Neural crest cell (in vitro differentiated cells): ENCODE measurements around the gene CWC27. TPM values are rescaled to one million over a fixed set of nuclear protein-coding genes. Genes with fewer than 3 reads are reported as not detected.
"Not testable (repeated sequence)": the region's sequence is repeated elsewhere in the genome, so short reads cannot be mapped to it uniquely, and the experiment has no call there.

Source experiments
- DNase-seq: peaks from one replicate; pipeline ENCODE4 v3.0.0; 2021; ENCODE audit warnings: low read depth, mixed read lengths, low spot score
- H3K27ac Mint-ChIP-seq: one replicate; pipeline ENCODE4 v1.8.0; 2021; ENCODE audit warnings: mild to moderate bottlenecking, mixed read lengths; ENCODE audit not compliant: unreplicated experiment
- H3K27me3 Mint-ChIP-seq: 2 replicates; pipeline ENCODE4 v1.8.0; 2021; ENCODE audit warnings: low read depth, mild to moderate bottlenecking, mixed read lengths
- H3K36me3 Mint-ChIP-seq: 2 replicates; pipeline ENCODE4 v1.8.0; 2021; ENCODE audit warnings: low read depth, mild to moderate bottlenecking, mixed read lengths
- H3K4me1 Mint-ChIP-seq: 2 replicates; pipeline ENCODE4 v1.8.0; 2021; ENCODE audit warnings: mixed read lengths
- H3K4me3 Mint-ChIP-seq: one replicate; pipeline ENCODE4 v1.8.0; 2021; ENCODE audit warnings: mild to moderate bottlenecking, mixed read lengths
- H3K9me3 Mint-ChIP-seq: 2 replicates; pipeline ENCODE4 v1.8.0; 2021; ENCODE audit warnings: mixed read lengths
- total RNA-seq: library from RNA; stranded (reverse); gene quantifications from 2 replicates; pipeline ENCODE4 v1.2.1, GENCODE V29; 2021
- TF ChIP-seq, protein P1 (sequence below): fragments of 200-600 bp; sonication (generic); conservative IDR thresholded peaks from 2 replicates; pipeline ENCODE4 v1.5.0; 2021; ENCODE audit warnings: antibody characterized with exemption, mild to moderate bottlenecking

Gene CWC27
- total RNA-seq, 1 donor from 2014 or later = 29.4 TPM

DNA sequence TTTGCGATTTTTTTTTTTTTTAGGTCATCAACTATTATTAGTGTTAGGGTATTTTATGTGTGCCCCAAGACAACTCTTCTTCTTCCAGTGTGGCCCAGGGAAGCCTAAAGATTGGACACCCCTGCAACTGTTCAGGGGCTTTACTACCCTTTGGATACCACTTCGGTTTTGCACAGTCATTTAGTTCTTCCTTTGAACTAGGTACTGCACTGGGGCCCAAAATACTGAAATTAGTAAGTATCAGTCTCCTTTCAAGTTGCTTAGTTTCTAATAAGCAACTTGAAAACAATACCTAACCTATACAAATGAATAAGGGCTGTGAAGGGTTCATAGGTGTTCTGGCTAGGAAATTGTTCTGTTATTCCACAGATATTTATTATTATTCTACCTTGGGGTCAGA is 45.3 kb downstream of the CWC27 start:
- no peaks in the 10 kb centered on the region for H3K27me3 Mint-ChIP-seq
- H3K9me3 Mint-ChIP-seq = no peaks in the 10 kb centered on the region
- H3K36me3 Mint-ChIP-seq = no peaks in the 10 kb centered on the region
- TF ChIP-seq, protein P1, sequence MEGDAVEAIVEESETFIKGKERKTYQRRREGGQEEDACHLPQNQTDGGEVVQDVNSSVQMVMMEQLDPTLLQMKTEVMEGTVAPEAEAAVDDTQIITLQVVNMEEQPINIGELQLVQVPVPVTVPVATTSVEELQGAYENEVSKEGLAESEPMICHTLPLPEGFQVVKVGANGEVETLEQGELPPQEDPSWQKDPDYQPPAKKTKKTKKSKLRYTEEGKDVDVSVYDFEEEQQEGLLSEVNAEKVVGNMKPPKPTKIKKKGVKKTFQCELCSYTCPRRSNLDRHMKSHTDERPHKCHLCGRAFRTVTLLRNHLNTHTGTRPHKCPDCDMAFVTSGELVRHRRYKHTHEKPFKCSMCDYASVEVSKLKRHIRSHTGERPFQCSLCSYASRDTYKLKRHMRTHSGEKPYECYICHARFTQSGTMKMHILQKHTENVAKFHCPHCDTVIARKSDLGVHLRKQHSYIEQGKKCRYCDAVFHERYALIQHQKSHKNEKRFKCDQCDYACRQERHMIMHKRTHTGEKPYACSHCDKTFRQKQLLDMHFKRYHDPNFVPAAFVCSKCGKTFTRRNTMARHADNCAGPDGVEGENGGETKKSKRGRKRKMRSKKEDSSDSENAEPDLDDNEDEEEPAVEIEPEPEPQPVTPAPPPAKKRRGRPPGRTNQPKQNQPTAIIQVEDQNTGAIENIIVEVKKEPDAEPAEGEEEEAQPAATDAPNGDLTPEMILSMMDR = no peak
- H3K27ac Mint-ChIP-seq = no peak overlapping the region
- no peak overlapping the region for H3K4me3 Mint-ChIP-seq
- no peak for DNase-seq
- peaks cover 8% of the 10 kb centered on the region for H3K4me1 Mint-ChIP-seq

DNA sequence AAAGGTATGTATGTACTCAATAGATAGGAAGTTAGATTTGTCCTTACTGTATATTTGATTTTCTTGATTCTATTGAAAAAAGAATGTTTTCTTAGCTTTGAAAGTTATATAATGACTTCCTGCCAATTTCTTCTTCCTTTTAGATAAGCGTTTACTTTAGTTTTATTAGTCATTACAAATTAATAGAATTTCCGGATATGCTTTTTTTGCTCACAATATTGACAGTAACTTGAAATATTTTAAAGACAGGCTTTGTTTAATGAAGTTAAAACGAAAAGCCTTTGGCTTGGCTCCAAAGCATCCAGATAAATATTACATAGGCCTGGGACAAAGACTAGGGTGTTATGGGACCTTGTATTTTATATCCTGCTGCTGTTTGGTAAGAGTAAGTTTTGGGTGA is 49.5 kb downstream of the CWC27 start:
- no peak for DNase-seq
- H3K4me1 Mint-ChIP-seq = peaks cover 8% of the 10 kb centered on the region
- no peaks in the 10 kb centered on the region for H3K9me3 Mint-ChIP-seq
- H3K27ac Mint-ChIP-seq = no peak overlapping the region
- H3K4me3 Mint-ChIP-seq = no peak overlapping the region
- peaks cover 4% of the 10 kb centered on the region for H3K36me3 Mint-ChIP-seq
- no peaks in the 10 kb centered on the region for H3K27me3 Mint-ChIP-seq
- TF ChIP-seq, protein P1 = no peak

DNA sequence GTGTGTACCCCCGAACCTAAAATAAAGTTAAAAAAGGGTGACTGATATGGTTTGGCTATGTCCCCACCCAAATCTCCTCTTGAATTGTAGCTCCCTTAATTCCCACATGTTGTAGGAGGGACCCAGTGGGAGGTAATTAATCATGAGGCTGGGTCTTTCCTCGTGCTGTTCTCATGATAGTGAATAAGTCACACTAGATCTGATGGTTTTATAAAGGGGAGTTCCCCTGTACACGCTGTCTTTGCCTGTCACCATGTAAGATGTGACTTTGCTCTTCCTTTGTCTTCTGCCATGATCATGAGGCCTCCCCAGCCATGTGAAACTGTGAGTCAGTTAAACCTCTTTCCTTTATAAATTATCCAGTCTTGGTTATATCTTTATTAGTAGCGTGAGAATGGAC is 50.6 kb downstream of the CWC27 start:
- H3K36me3 Mint-ChIP-seq, DNase-seq, H3K9me3 Mint-ChIP-seq, H3K4me3 Mint-ChIP-seq, H3K4me1 Mint-ChIP-seq, H3K27me3 Mint-ChIP-seq, H3K27ac Mint-ChIP-seq: not testable (repeated sequence)

DNA sequence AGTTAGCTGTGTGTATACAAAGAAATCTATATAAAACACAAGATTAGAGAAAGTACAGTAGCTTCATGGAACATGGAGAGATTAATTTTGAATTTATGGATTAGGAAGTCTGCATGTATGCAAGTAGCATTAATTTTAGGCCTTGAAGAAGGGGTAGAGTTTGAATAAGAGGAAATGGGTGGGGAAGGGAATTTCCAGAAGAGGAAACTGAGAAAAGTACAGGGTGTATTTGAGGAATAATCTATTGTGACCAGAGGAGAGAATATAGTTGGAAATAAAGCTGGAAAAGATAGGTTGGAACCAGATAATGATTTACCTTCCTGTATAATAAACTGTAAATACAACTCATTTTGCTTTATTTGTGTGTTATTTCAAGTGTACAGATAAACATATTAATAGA is 53.6 kb downstream of the CWC27 start:
- Mint-ChIP-seq H3K36me3 (peaks cover 4% of the 10 kb centered on the region), H3K4me3 (no peak overlapping the region), H3K9me3 (no peaks in the 10 kb centered on the region), H3K4me1 (no peaks in the 10 kb centered on the region), H3K27me3 (no peaks in the 10 kb centered on the region), H3K27ac (no peak overlapping the region)
- TF ChIP-seq, protein P1 = no peak
- no peak for DNase-seq

DNA sequence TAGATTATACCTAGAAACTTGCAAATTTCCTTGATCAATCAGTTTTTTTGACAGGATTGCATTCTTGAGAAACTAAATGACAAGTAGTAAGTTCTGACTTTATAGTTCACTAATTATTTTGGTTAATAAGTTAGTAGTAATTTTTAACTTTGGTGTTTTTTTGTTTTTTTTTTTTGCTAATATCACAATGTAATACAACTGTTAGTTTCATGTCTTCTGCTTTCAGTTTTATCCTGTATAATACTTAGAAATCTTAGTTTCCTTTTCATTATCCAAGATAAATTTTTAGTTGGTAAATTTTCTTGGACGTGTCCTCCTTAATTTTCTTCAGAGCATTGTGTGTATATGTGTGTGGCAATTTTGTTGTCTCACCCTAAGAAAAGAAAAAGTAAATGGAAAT is 57.8 kb downstream of the CWC27 start:
- DNase-seq = no peak
- no peak overlapping the region for H3K27ac Mint-ChIP-seq
- TF ChIP-seq, protein P1 = no peak
- H3K4me3 Mint-ChIP-seq = no peak overlapping the region
- H3K27me3 Mint-ChIP-seq = no peaks in the 10 kb centered on the region
- no peaks in the 10 kb centered on the region for H3K9me3 Mint-ChIP-seq
- H3K36me3 Mint-ChIP-seq = peaks cover 6% of the 10 kb centered on the region
- no peaks in the 10 kb centered on the region for H3K4me1 Mint-ChIP-seq

DNA sequence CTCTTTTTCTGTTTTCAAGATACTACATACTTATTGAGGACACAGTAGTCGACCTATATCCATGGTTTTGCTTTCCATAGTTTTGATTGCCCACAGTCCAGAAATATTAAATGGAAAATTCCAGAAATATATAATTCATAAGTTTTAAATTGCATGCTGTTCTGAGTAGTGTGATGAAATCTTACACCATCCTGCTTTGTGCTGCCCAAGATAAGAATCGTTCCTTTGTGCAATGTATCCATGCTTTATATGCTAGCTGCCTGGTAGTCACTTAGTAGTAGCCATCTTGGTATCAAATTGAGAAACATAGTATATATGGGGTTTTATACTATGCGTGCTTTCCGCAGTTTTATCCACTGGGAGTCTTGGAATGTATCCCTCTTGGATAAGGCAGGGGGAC is 59.0 kb downstream of the CWC27 start:
- Mint-ChIP-seq H3K4me3 (no peak overlapping the region), H3K27ac (no peak overlapping the region), H3K9me3 (no peaks in the 10 kb centered on the region), H3K4me1 (no peaks in the 10 kb centered on the region), H3K27me3 (no peaks in the 10 kb centered on the region), H3K36me3 (peaks cover 2% of the 10 kb centered on the region)
- DNase-seq = no peak
- TF ChIP-seq, protein P1 = no peak

DNA sequence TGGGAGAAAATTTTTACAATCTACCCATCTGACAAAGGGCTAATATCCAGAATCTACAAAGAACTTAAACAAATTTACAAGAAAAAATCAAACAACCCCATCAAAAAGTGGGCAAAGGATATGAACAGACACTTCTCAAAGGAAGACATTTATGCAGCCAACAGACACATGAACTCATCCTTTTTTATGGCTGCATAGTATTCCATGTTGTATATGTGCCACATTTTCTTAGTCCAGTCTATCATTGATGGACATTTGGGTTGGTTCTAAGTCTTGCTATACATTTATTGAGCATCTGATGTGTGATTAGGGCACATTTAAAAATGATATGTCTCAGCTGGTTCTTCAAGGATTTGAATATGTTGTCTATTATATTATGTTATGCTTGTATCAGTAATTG is 61.9 kb downstream of the CWC27 start:
- not testable (repeated sequence) for H3K4me1 Mint-ChIP-seq, H3K9me3 Mint-ChIP-seq, H3K36me3 Mint-ChIP-seq, H3K27ac Mint-ChIP-seq, H3K4me3 Mint-ChIP-seq, DNase-seq, H3K27me3 Mint-ChIP-seq
